ENCODE results near the gene C8B.

DNA sequence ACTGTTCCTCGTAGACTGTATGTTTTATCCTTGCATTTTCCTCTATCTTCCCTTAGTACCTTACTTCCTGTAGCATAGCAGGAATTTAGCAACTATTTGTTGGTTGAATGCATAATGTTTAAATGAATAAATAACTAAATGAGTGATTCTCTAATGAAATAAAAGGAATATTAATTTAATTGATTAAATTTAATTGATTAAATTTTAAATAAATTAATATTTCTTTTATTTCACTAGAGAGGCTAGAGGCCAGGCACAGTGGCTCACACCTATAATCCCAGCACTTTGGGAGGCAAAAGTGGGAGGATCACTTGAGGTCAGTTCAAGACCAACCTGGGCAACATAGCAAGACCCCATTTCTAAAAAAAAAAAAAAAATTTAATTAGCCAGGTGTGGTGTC, 25.8 kb downstream of the C8B start:
- TF ChIP-seq POLR2A (IDR thresholded peaks at IDR 0.05), result no peak
- TF ChIP-seq, protein P1, sequence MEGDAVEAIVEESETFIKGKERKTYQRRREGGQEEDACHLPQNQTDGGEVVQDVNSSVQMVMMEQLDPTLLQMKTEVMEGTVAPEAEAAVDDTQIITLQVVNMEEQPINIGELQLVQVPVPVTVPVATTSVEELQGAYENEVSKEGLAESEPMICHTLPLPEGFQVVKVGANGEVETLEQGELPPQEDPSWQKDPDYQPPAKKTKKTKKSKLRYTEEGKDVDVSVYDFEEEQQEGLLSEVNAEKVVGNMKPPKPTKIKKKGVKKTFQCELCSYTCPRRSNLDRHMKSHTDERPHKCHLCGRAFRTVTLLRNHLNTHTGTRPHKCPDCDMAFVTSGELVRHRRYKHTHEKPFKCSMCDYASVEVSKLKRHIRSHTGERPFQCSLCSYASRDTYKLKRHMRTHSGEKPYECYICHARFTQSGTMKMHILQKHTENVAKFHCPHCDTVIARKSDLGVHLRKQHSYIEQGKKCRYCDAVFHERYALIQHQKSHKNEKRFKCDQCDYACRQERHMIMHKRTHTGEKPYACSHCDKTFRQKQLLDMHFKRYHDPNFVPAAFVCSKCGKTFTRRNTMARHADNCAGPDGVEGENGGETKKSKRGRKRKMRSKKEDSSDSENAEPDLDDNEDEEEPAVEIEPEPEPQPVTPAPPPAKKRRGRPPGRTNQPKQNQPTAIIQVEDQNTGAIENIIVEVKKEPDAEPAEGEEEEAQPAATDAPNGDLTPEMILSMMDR (IDR thresholded peaks at IDR 0.05), result no peak

Measured in uterus (tissue), 2 donors.